Naive thymus-derived CD4-positive, alpha-beta T cell (primary cell): Measurements from ENCODE around the gene UBASH3B. TPM values are rescaled to one million over a fixed set of nuclear protein-coding genes. Genes with fewer than 3 reads are reported as not detected.

Experiments
- ATAC-seq: fragments of 150-1000 bp; cut with Tn5 transposase; 2 replicates; pipeline ENCODE4 v1.10.0; 2021; ENCODE audit warnings: mild to moderate bottlenecking, moderate library complexity
- CTCF ChIA-PET: fragments of 350-600 bp; sonication (Branson Sonifier 250); formaldehyde crosslinking; loops from one replicate; lab custom pipeline; 2021; ENCODE audit warnings: antibody characterized with exemption; lab: Charles Lee
- POLR2A ChIA-PET: fragments of 350-600 bp; sonication (Branson Sonifier 250); formaldehyde crosslinking; loops from one replicate; lab custom pipeline; 2021; ENCODE audit warnings: antibody characterized with exemption, inconsistent platforms; lab: Charles Lee
- DNase-seq, 9 donors: peaks; one replicate each; pipeline versions ENCODE4 v3.0.0 to v3.0.0-alpha.2; 2020 to 2022; ENCODE audit warnings: mixed read lengths in 1 of 9
- H3K27ac ChIP-seq: one replicate; pipeline ENCODE4 v1.7.0; 2013; ENCODE audit warnings: mild to moderate bottlenecking, low read depth, low read length, moderate library complexity
- H3K27me3 ChIP-seq, 2 donors: one replicate each; pipeline ENCODE4 v1.7.0; 2013; ENCODE audit warnings: low read length in 2 of 2, mild to moderate bottlenecking in 2 of 2, moderate library complexity in 2 of 2; ENCODE audit not compliant: control insufficient read depth in 2 of 2, insufficient read depth in 2 of 2
- H3K36me3 ChIP-seq, 3 experiments: 1 replicate in 2 of 3; 2 replicates in 1 of 3; pipeline ENCODE4 v1.7.0; 2013; ENCODE audit warnings: low read length in 3 of 3, mild to moderate bottlenecking in 3 of 3, moderate library complexity in 1 of 3; ENCODE audit not compliant: insufficient read depth in 3 of 3, control insufficient read depth in 2 of 3
- H3K4me1 ChIP-seq, 2 donors: one replicate each; pipeline ENCODE4 v1.7.0; 2013; ENCODE audit warnings: low read length in 2 of 2, mild to moderate bottlenecking in 2 of 2, moderate library complexity in 1 of 2; ENCODE audit not compliant: control insufficient read depth in 2 of 2, insufficient read depth in 2 of 2
- H3K4me3 ChIP-seq: 2 replicates; pipeline ENCODE4 v1.7.0; 2013; ENCODE audit warnings: mild to moderate bottlenecking, low read length
- H3K9me3 ChIP-seq, 3 experiments: 1 replicate in 2 of 3; 2 replicates in 1 of 3; pipeline ENCODE4 v1.7.0; 2013; ENCODE audit warnings: low read length in 3 of 3; ENCODE audit not compliant: control insufficient read depth in 2 of 3
- H3K27ac Mint-ChIP-seq, 9 donors: one replicate each; pipeline ENCODE4 v1.8.0; 2020 to 2022; ENCODE audit warnings: mixed read lengths in 9 of 9, mild to moderate bottlenecking in 8 of 9, moderate library complexity in 5 of 9, inconsistent platforms in 2 of 9
- H3K27me3 Mint-ChIP-seq, 5 donors: one replicate each; pipeline ENCODE4 v1.8.0; 2021 to 2022; ENCODE audit warnings: mixed read lengths in 5 of 5, mild to moderate bottlenecking in 1 of 5
- H3K36me3 Mint-ChIP-seq, 5 donors: one replicate each; pipeline ENCODE4 v1.8.0; 2020 to 2022; ENCODE audit warnings: mixed read lengths in 5 of 5, mild to moderate bottlenecking in 3 of 5, inconsistent platforms in 1 of 5
- H3K4me1 Mint-ChIP-seq, 7 donors: one replicate each; pipeline ENCODE4 v1.8.0; 2020 to 2022; ENCODE audit warnings: mixed read lengths in 7 of 7, mild to moderate bottlenecking in 3 of 7, inconsistent platforms in 1 of 7
- H3K4me3 Mint-ChIP-seq, 10 donors: one replicate each; pipeline ENCODE4 v1.8.0; 2020 to 2022; ENCODE audit warnings: mild to moderate bottlenecking in 10 of 10, mixed read lengths in 10 of 10, moderate library complexity in 6 of 10, inconsistent platforms in 2 of 10
- H3K9me3 Mint-ChIP-seq, 11 donors: one replicate each; pipeline ENCODE4 v1.8.0; 2020 to 2022; ENCODE audit warnings: mixed read lengths in 11 of 11, mild to moderate bottlenecking in 4 of 11, inconsistent platforms in 1 of 11, moderate library complexity in 1 of 11
- intact Hi-C, 2 donors: fragments of 100-400 bp; cut with micrococcal nuclease; formaldehyde crosslinking; loops; one replicate each; pipeline ENCODE4 v1.15.1; 2023
- polyA plus RNA-seq, 2 donors: library from polyadenylated mRNA; unstranded; fragments of 300-500 nt; fragmentation: Illumina TruSeq; gene quantifications; one replicate each; pipeline ENCODE4 v1.2.3, GENCODE V29; 2021
- total RNA-seq, 6 experiments: library from RNA in 5 of 6; stranded (reverse) in 5 of 6; gene quantifications; 1 replicate in 5 of 6; 2 replicates in 1 of 6; pipeline ENCODE4 v1.2.3 and lab custom pipeline; 2021 to 2026

Gene UBASH3B
- total and polyA plus RNA-seq, 7 experiments from 2014 or later = 10.3 to 49.8 (median 42.3) TPM

- no peak for ATAC-seq
- Histone ChIP-seq H3K4me3 (no peak overlapping the region), H3K27me3 (no peaks in the 10 kb centered on the region), H3K27ac (no peak overlapping the region), H3K4me1 (peaks cover 0 to 14% of the 10 kb centered on the region in 2 donors), H3K9me3 (no peaks in the 10 kb centered on the region), H3K36me3 (peaks cover 0 to 21% (median 0%) of the 10 kb centered on the region in 3 experiments)
- no peak for DNase-seq
- H3K27me3 Mint-ChIP-seq = no peaks in the 10 kb centered on the region
- peaks cover 0 to 1% (median 0%) of the 10 kb centered on the region in 11 donors for H3K9me3 Mint-ChIP-seq
- POLR2A ChIA-PET = interaction anchor here (1.1 to 2.1 kb wide), 2 partner anchors 37 to 42 kb away, joined by 4 to 6 read pairs; no protein-coding TSS in a partner anchor
- H3K4me1 Mint-ChIP-seq = peaks cover 17 to 62% (median 45%) of the 10 kb centered on the region in 7 donors
- peak overlapping the region in 2 of 9 donors; percentile 37 to 41 for H3K27ac Mint-ChIP-seq
- H3K36me3 Mint-ChIP-seq = peaks cover 0 to 40% (median 16%) of the 10 kb centered on the region in 5 donors
- intact Hi-C loops = loop anchor here in 1 of 2 donors (5.0 kb wide), 1 partner anchor 42 kb away; no protein-coding TSS in a partner anchor
- CTCF ChIA-PET = interaction anchor here (1.1 to 4.2 kb wide), 2 partner anchors 10 to 43 kb away, joined by 3 to 42 read pairs; no protein-coding TSS in a partner anchor
- no peak overlapping the region for H3K4me3 Mint-ChIP-seq
These were observed 154.3 kb downstream of the UBASH3B start for GRCh38 chr11:122809866-122810265.

- peaks cover 0 to 29% (median 12%) of the 10 kb centered on the region in 5 donors for H3K36me3 Mint-ChIP-seq
- ChIA-PET CTCF (interaction anchor here (0.9 to 6.3 kb wide), 3 partner anchors 16 to 41 kb away, joined by 4 to 65 read pairs (median 4); no protein-coding TSS in a partner anchor), POLR2A (interaction anchor here (1.6 kb wide), 1 partner anchor 41 kb away, joined by 9 read pairs; no protein-coding TSS in a partner anchor)
- no peaks in the 10 kb centered on the region for H3K9me3 ChIP-seq
- no peak for ATAC-seq
- H3K36me3 ChIP-seq = peaks cover 0 to 14% (median 0%) of the 10 kb centered on the region in 3 experiments
- intact Hi-C loops = loop anchor here in 1 of 2 donors (5.0 kb wide), 1 partner anchor 41 kb away; no protein-coding TSS in a partner anchor
- peak overlapping the region in 1 of 10 donors; percentile 34 for H3K4me3 Mint-ChIP-seq
- no peak for DNase-seq
- H3K4me3 ChIP-seq = no peak overlapping the region
- H3K27ac Mint-ChIP-seq = peak overlapping the region in 6 of 9 donors; percentile 21 to 77 (median 43)
- H3K9me3 Mint-ChIP-seq = peaks cover 0 to 1% (median 0%) of the 10 kb centered on the region in 11 donors
- peaks cover 0 to 14% of the 10 kb centered on the region in 2 donors for H3K4me1 ChIP-seq
- no peaks in the 10 kb centered on the region for H3K27me3 Mint-ChIP-seq
- H3K4me1 Mint-ChIP-seq = peaks cover 15 to 61% (median 45%) of the 10 kb centered on the region in 7 donors
- H3K27me3 ChIP-seq = no peaks in the 10 kb centered on the region
- H3K27ac ChIP-seq = no peak overlapping the region
These were observed 156.2 kb downstream of the UBASH3B start for GRCh38 chr11:122811721-122812120.

- no peak overlapping the region for H3K4me3 ChIP-seq
- H3K9me3 ChIP-seq = no peaks in the 10 kb centered on the region
- Mint-ChIP-seq H3K27ac (peak overlapping the region in 7 of 9 donors; percentile 28 to 77 (median 43)), H3K4me1 (peaks cover 15 to 55% (median 49%) of the 10 kb centered on the region in 7 donors), H3K27me3 (no peaks in the 10 kb centered on the region), H3K36me3 (peaks cover 0 to 24% (median 12%) of the 10 kb centered on the region in 5 donors), H3K4me3 (peak overlapping the region in 7 of 10 donors; percentile 23 to 55 (median 31)), H3K9me3 (peaks cover 0 to 3% (median 0%) of the 10 kb centered on the region in 11 donors)
- POLR2A ChIA-PET = interaction anchor here (0.9 to 1.6 kb wide), 2 partner anchors 16 to 40 kb away, joined by 4 to 9 read pairs; no protein-coding TSS in a partner anchor
- H3K27ac ChIP-seq = no peak overlapping the region
- peaks cover 0 to 14% of the 10 kb centered on the region in 2 donors for H3K4me1 ChIP-seq
- CTCF ChIA-PET = interaction anchor here (0.9 to 6.3 kb wide), 5 partner anchors 17 to 40 kb away, joined by 4 to 65 read pairs (median 4); no protein-coding TSS in a partner anchor
- ATAC-seq (no peak), DNase-seq (peak in 5 of 9 donors; percentile 18 to 41 (median 25))
- H3K27me3 ChIP-seq = no peaks in the 10 kb centered on the region
- intact Hi-C loops = loop anchor here in 1 of 2 donors (5.0 kb wide), 1 partner anchor 40 kb away; no protein-coding TSS in a partner anchor
- H3K36me3 ChIP-seq = peaks cover 0 to 14% (median 0%) of the 10 kb centered on the region in 3 experiments
These were observed 157.1 kb downstream of the UBASH3B start for GRCh38 chr11:122812638-122813037.

GRCh38 chr11:122813176-122813893, 157.8 kb downstream of the UBASH3B start:
- peaks cover 0 to 22% (median 12%) of the 10 kb centered on the region in 5 donors for H3K36me3 Mint-ChIP-seq
- no peak overlapping the region for H3K4me3 ChIP-seq
- peaks cover 0 to 14% (median 0%) of the 10 kb centered on the region in 3 experiments for H3K36me3 ChIP-seq
- DNase-seq (no peak), ATAC-seq (no peak)
- peaks cover 0 to 11% of the 10 kb centered on the region in 2 donors for H3K4me1 ChIP-seq
- POLR2A ChIA-PET = interaction anchor here (0.6 to 1.6 kb wide), 4 partner anchors 17 to 250 kb away, joined by 3 to 9 read pairs (median 4); no protein-coding TSS in a partner anchor
- H3K9me3 Mint-ChIP-seq = peaks cover 0 to 3% (median 0%) of the 10 kb centered on the region in 11 donors
- CTCF ChIA-PET = interaction anchor here (0.7 to 6.3 kb wide), 4 partner anchors 12 to 39 kb away, joined by 3 to 65 read pairs (median 4); no protein-coding TSS in a partner anchor
- no peak overlapping the region for H3K4me3 Mint-ChIP-seq
- peak overlapping the region in 2 of 9 donors; percentile 72 to 77 for H3K27ac Mint-ChIP-seq
- no peak overlapping the region for H3K27ac ChIP-seq
- H3K4me1 Mint-ChIP-seq = peaks cover 12 to 48% (median 43%) of the 10 kb centered on the region in 7 donors
- intact Hi-C loops = loop anchor here in 1 of 2 donors (5.0 kb wide), 1 partner anchor 39 kb away; no protein-coding TSS in a partner anchor
- H3K27me3 Mint-ChIP-seq = no peaks in the 10 kb centered on the region
- H3K27me3 ChIP-seq = no peaks in the 10 kb centered on the region
- no peaks in the 10 kb centered on the region for H3K9me3 ChIP-seq

- intact Hi-C loops = loop anchor here (1.0 to 5.0 kb wide), 2 partner anchors 38 to 40 kb away; no protein-coding TSS in a partner anchor
- CTCF ChIA-PET = interaction anchor here (1.4 to 6.3 kb wide), 3 partner anchors 18 to 39 kb away, joined by 4 to 65 read pairs (median 5); no protein-coding TSS in a partner anchor
- Histone ChIP-seq H3K36me3 (peaks cover 0 to 14% (median 0%) of the 10 kb centered on the region in 3 experiments), H3K9me3 (peaks cover 0 to 3% (median 0%) of the 10 kb centered on the region in 3 experiments), H3K4me3 (no peak overlapping the region), H3K27ac (no peak overlapping the region), H3K27me3 (no peaks in the 10 kb centered on the region), H3K4me1 (peaks cover 0 to 9% of the 10 kb centered on the region in 2 donors)
- H3K36me3 Mint-ChIP-seq = peaks cover 0 to 24% (median 12%) of the 10 kb centered on the region in 5 donors
- ATAC-seq (no peak), DNase-seq (no peak)
- H3K9me3 Mint-ChIP-seq = peaks cover 0 to 9% (median 2%) of the 10 kb centered on the region in 11 donors
- no peak overlapping the region for H3K4me3 Mint-ChIP-seq
- H3K4me1 Mint-ChIP-seq = peaks cover 8 to 42% (median 37%) of the 10 kb centered on the region in 7 donors
- POLR2A ChIA-PET = interaction anchor here (0.6 to 1.4 kb wide), 4 partner anchors 26 to 249 kb away, joined by 3 to 8 read pairs (median 4); no protein-coding TSS in a partner anchor
- no peaks in the 10 kb centered on the region for H3K27me3 Mint-ChIP-seq
- peak overlapping the region in 2 of 9 donors; percentile 42 to 76 for H3K27ac Mint-ChIP-seq
These were observed 158.4 kb downstream of the UBASH3B start for GRCh38 chr11:122813894-122814270.
